G401.6 (cell line): ENCODE results near the gene C1RL.

Experiments used
- FAIRE-seq: peaks from 2 replicates; lab custom pipeline; 2012; peaks lifted over from hg19 to GRCh38; lab: Jason Lieb, UNC

Gene C1RL

GRCh38 chr12:7108796-7109571 lies at the start of gene C1RL:
C1RL (minus strand) TSS chr12:7109214; CDS start chr12:7109180, 34 bp downstream.
- peak; percentile 53 for FAIRE-seq

GRCh38 chr12:7157391-7157790 lies 48.4 kb upstream of the C1RL start:
- FAIRE-seq: no peak

GRCh38 chr12:7156259-7157197 lies 47.5 kb upstream of the C1RL start:
- no peak for FAIRE-seq

- FAIRE-seq: no peak
Observed at GRCh38 chr12:7155471-7156034, 46.5 kb upstream of the C1RL start.

GRCh38 chr12:7154901-7155470 lies 46.0 kb upstream of the C1RL start:
- no peak for FAIRE-seq

- FAIRE-seq: no peak
Observed at GRCh38 chr12:7154042-7154441, 45.0 kb upstream of the C1RL start.

GRCh38 chr12:7152818-7153217 lies 43.8 kb upstream of the C1RL start:
- FAIRE-seq: no peak

GRCh38 chr12:7151532-7151931 lies 42.5 kb upstream of the C1RL start:
- FAIRE-seq: no peak

- FAIRE-seq: no peak
Observed at GRCh38 chr12:7150841-7151240, 41.8 kb upstream of the C1RL start.

- FAIRE-seq: no peak
Observed at GRCh38 chr12:7150356-7150755, 41.3 kb upstream of the C1RL start.

- no peak for FAIRE-seq
Observed at GRCh38 chr12:7146906-7147305, 37.9 kb upstream of the C1RL start.

GRCh38 chr12:7146228-7146627 lies 37.2 kb upstream of the C1RL start:
- no peak for FAIRE-seq

- FAIRE-seq: no peak
Observed at GRCh38 chr12:7145671-7146070, 36.7 kb upstream of the C1RL start.

GRCh38 chr12:7144414-7145120 lies 35.6 kb upstream of the C1RL start:
- peak; percentile 31 for FAIRE-seq

- no peak for FAIRE-seq
Observed at GRCh38 chr12:7143564-7143963, 34.5 kb upstream of the C1RL start.

GRCh38 chr12:7142809-7143465 lies 33.9 kb upstream of the C1RL start:
- FAIRE-seq: no peak

GRCh38 chr12:7142056-7142644 lies 33.1 kb upstream of the C1RL start:
- FAIRE-seq: no peak

GRCh38 chr12:7141351-7142005 lies 32.5 kb upstream of the C1RL start:
- no peak for FAIRE-seq

- FAIRE-seq: no peak
Observed at GRCh38 chr12:7139200-7139599, 30.2 kb upstream of the C1RL start.

GRCh38 chr12:7137908-7138307 lies 28.9 kb upstream of the C1RL start:
- FAIRE-seq: no peak
